Activated T-cell treated with anti-CD3 and anti-CD28 coated beads for 48 hours (primary cell): ENCODE measurements around the gene ZNF783.
"Not testable (repeated sequence)": the region's sequence is repeated elsewhere in the genome, so short reads cannot be mapped to it uniquely, and the experiment has no call there.

Experiments
- DNase-seq: peaks from one replicate; pipeline ENCODE4 v3.0.0-alpha.2; 2020; ENCODE audit warnings: low read depth

The ZNF783 gene

GRCh38 chr7:149330914-149331567, 69.0 kb downstream of the ZNF783 start:
- DNase-seq = no peak

- not testable (repeated sequence) for DNase-seq
Observed at GRCh38 chr7:149332602-149333320, 70.8 kb downstream of the ZNF783 start.

DNA sequence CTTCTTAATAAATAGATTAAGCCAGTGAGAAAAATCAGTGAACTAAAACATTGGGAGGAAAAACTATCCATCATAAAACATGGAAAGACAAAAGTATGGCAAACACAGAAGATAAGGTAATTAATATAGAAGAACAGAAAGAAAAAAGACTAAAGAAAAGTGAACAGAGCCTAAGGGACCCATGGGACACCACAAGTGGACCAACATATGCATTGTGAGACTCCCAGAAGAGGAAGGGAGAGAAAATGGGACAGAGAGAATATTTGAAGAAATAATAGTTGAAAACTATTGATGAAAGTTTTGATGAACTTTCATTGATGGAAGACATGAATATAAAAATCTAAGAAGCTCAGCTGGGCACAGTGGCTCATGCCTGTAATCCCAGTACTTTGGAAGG, 71.3 kb downstream of the ZNF783 start:
- no peak for DNase-seq

DNA sequence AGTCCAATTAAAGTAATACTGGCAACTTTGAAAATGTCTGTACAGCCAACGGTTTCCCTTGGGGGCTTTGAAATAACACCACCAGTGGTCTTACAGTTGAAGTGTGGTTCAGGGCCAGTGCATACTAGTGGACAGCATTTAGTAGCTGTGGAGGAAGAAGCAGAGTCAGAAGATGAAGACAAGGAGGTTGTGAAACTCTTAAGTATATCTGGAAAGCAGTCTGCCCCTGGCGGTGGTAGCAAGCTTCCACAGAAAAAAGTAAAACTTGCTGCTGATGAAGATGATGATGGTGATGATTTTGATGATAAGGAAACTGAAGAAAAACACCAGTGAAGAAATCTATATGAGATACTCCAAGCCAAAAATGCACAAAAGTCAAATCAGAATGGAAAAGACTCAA, 72.2 kb downstream of the ZNF783 start:
- no peak for DNase-seq
